Endometrium (tissue), 2 donors: ENCODE measurements around the gene RRAGB.
"Not testable (repeated sequence)": the region's sequence is repeated elsewhere in the genome, so short reads cannot be mapped to it uniquely, and the experiment has no call there.

Experiments
- FAIRE-seq: peaks from 2 replicates; lab custom pipeline; 2012; peaks lifted over from hg19 to GRCh38; lab: Jason Lieb, UNC
- donor health status: control.
- donor health status: control.

Gene RRAGB

GRCh38 chrX:55767100-55767499 is 49.6 kb downstream of the RRAGB start:
- no peak for FAIRE-seq

GRCh38 chrX:55774419-55774818 is 56.9 kb downstream of the RRAGB start:
- FAIRE-seq, result not testable (repeated sequence)

GRCh38 chrX:55777596-55777995 is 60.0 kb downstream of the RRAGB start:
- no peak for FAIRE-seq

GRCh38 chrX:55778322-55778721 is 60.8 kb downstream of the RRAGB start:
- no peak for FAIRE-seq

- no peak for FAIRE-seq
Observed at GRCh38 chrX:55783723-55784122, 66.2 kb downstream of the RRAGB start.

GRCh38 chrX:55787063-55787462 is 69.5 kb downstream of the RRAGB start:
- no peak for FAIRE-seq

GRCh38 chrX:55787727-55788126 is 70.2 kb downstream of the RRAGB start:
- no peak for FAIRE-seq

GRCh38 chrX:55794405-55794804 is 76.9 kb downstream of the RRAGB start:
- no peak for FAIRE-seq

GRCh38 chrX:55796496-55796895 is 78.9 kb downstream of the RRAGB start:
- FAIRE-seq, result no peak

GRCh38 chrX:55801811-55802210 is 84.3 kb downstream of the RRAGB start:
- no peak for FAIRE-seq
